GM18519 (cell line): Measurements from ENCODE around the gene MTHFD2.
"Not testable (repeated sequence)": the region's sequence is repeated elsewhere in the genome, so short reads cannot be mapped to it uniquely, and the experiment has no call there.

Experiments used
- ATAC-seq: cut with Tn5 transposase; IDR thresholded peaks from one replicate; pipeline ENCODE4 v1.9.1; 2021; ENCODE audit warnings: mild to moderate bottlenecking, moderate library complexity; ENCODE audit not compliant: unreplicated experiment, low FRiP score

Gene MTHFD2

GRCh38 chr2:74198461-74199274 is at the start of gene MTHFD2:
MTHFD2 (plus strand) TSS chr2:74198615; CDS start chr2:74198642, 27 bp downstream.
- ATAC-seq, result peak; percentile 79

GRCh38 chr2:74149247-74149525 is 49.2 kb upstream of the MTHFD2 start:
- no peak for ATAC-seq

GRCh38 chr2:74149570-74150319 is 48.7 kb upstream of the MTHFD2 start:
- no peak for ATAC-seq

GRCh38 chr2:74152954-74153353 is 45.5 kb upstream of the MTHFD2 start:
- no peak for ATAC-seq

GRCh38 chr2:74155830-74156229 is 42.6 kb upstream of the MTHFD2 start:
- no peak for ATAC-seq

- ATAC-seq, result no peak
Measured at GRCh38 chr2:74162951-74163350, 35.5 kb upstream of the MTHFD2 start.

- ATAC-seq, result no peak
Measured at GRCh38 chr2:74164761-74165160, 33.7 kb upstream of the MTHFD2 start.

- no peak for ATAC-seq
Measured at GRCh38 chr2:74168739-74169138, 29.7 kb upstream of the MTHFD2 start.

- no peak for ATAC-seq
Measured at GRCh38 chr2:74174909-74175308, 23.5 kb upstream of the MTHFD2 start.

- no peak for ATAC-seq
Measured at GRCh38 chr2:74177696-74178095, 20.7 kb upstream of the MTHFD2 start.

- peak; percentile 67 for ATAC-seq
Measured at GRCh38 chr2:74178211-74179062, 20.0 kb upstream of the MTHFD2 start, which contains the start of gene MOB1A. MOB1A (minus strand) TSS chr2:74178879; CDS start chr2:74178674, 205 bp downstream.

- ATAC-seq, result peak; percentile 6
Measured at GRCh38 chr2:74179063-74179865, 19.2 kb upstream of the MTHFD2 start.

GRCh38 chr2:74181739-74182138 is 16.7 kb upstream of the MTHFD2 start:
- ATAC-seq, result no peak

- ATAC-seq, result no peak
Measured at GRCh38 chr2:74183878-74184277, 14.5 kb upstream of the MTHFD2 start.

- peak; percentile 51 for ATAC-seq
Measured at GRCh38 chr2:74186038-74186437, 12.4 kb upstream of the MTHFD2 start.

- ATAC-seq, result not testable (repeated sequence)
Measured at GRCh38 chr2:74186706-74187105, 11.7 kb upstream of the MTHFD2 start.

- no peak for ATAC-seq
Measured at GRCh38 chr2:74188018-74188601, 10.3 kb upstream of the MTHFD2 start.

- no peak for ATAC-seq
Measured at GRCh38 chr2:74188696-74189095, 9.7 kb upstream of the MTHFD2 start.

GRCh38 chr2:74191596-74192380 is 6.6 kb upstream of the MTHFD2 start:
- no peak for ATAC-seq
